Ascending aorta (tissue), 2 donors: Measurements from ENCODE around the gene SUMO4. TPM values are rescaled to one million over a fixed set of nuclear protein-coding genes. Genes with fewer than 3 reads are reported as not detected.

Source experiments
- DNase-seq, 2 donors: peaks; one replicate each; pipeline ENCODE4 v3.0.0-alpha.2; 2019; ENCODE audit warnings: low spot score in 2 of 2
- H3K27ac ChIP-seq, 2 donors: fragments of 200-600 bp; sonication (generic); one replicate each; pipeline ENCODE4 v1.5.1; 2016 to 2017; ENCODE audit warnings: mild to moderate bottlenecking in 1 of 2
- H3K27me3 ChIP-seq: fragments of 200-600 bp; sonication (generic); one replicate; pipeline ENCODE4 v1.5.1; 2017
- H3K36me3 ChIP-seq, 2 donors: fragments of 200-600 bp; sonication (generic); one replicate each; pipeline ENCODE4 v1.5.1; 2016
- H3K4me1 ChIP-seq, 2 donors: fragments of 200-600 bp; sonication (generic); one replicate each; pipeline ENCODE4 v1.5.1; 2016 to 2017; ENCODE audit warnings: mild to moderate bottlenecking in 1 of 2
- H3K4me3 ChIP-seq, 2 donors: fragments of 200-600 bp; sonication (generic); one replicate each; pipeline ENCODE4 v1.5.1; 2016 to 2017; ENCODE audit warnings: mild to moderate bottlenecking in 1 of 2
- H3K9me3 ChIP-seq, 2 donors: fragments of 200-600 bp; sonication (generic); one replicate each; pipeline ENCODE4 v1.5.1; 2016
- CTCF ChIP-seq, 3 experiments: fragments of 200-600 bp in 2 of 3; fragments of 450-650 bp in 1 of 3; sonication (generic) in 2 of 3; IDR thresholded peaks; one replicate each; pipeline ENCODE4 v1.5.1; 2016 to 2019; ENCODE audit warnings: antibody characterized with exemption in 3 of 3, mild to moderate bottlenecking in 1 of 3, moderate library complexity in 1 of 3
- intact Hi-C: fragments of 100-400 bp; cut with DNase I; formaldehyde crosslinking; loops from one replicate; pipeline ENCODE4 v1.15.1; 2023
- total RNA-seq: library from RNA; depleted of rRNA; stranded (reverse); fragments of >200 nt; gene quantifications from one replicate; pipeline ENCODE4 v1.1.0, GENCODE V29; 2016

Gene SUMO4
- total RNA-seq, 1 donor from 2014 or later = not detected

GRCh38 chr6:149360536-149360935 lies 39.5 kb upstream of the SUMO4 start:
- Histone ChIP-seq H3K4me1 (peaks cover 0 to 8% of the 10 kb centered on the region in 2 donors), H3K9me3 (no peaks in the 10 kb centered on the region), H3K27me3 (no peaks in the 10 kb centered on the region), H3K36me3 (no peaks in the 10 kb centered on the region), H3K27ac (no peak overlapping the region), H3K4me3 (no peak overlapping the region)
- no peak for TF ChIP-seq CTCF (IDR thresholded peaks at IDR 0.05)
- DNase-seq = no peak
- intact Hi-C loops = no loop called here

GRCh38 chr6:149362289-149362688 lies 37.8 kb upstream of the SUMO4 start:
- Histone ChIP-seq H3K4me1 (peaks cover 0 to 14% of the 10 kb centered on the region in 2 donors), H3K36me3 (no peaks in the 10 kb centered on the region), H3K9me3 (no peaks in the 10 kb centered on the region), H3K27ac (no peak overlapping the region), H3K27me3 (no peaks in the 10 kb centered on the region), H3K4me3 (no peak overlapping the region)
- no peak for DNase-seq
- no peak for TF ChIP-seq CTCF (IDR thresholded peaks at IDR 0.05)
- intact Hi-C loops = no loop called here

- H3K9me3 ChIP-seq = no peaks in the 10 kb centered on the region
- H3K27ac ChIP-seq = no peak overlapping the region
- no peaks in the 10 kb centered on the region for H3K36me3 ChIP-seq
- intact Hi-C loops = no loop called here
- H3K4me3 ChIP-seq = no peak overlapping the region
- peaks cover 0 to 14% of the 10 kb centered on the region in 2 donors for H3K4me1 ChIP-seq
- DNase-seq = no peak
- no peaks in the 10 kb centered on the region for H3K27me3 ChIP-seq
- TF ChIP-seq CTCF (IDR thresholded peaks at IDR 0.05) = no peak
These were observed 36.9 kb upstream of the SUMO4 start for GRCh38 chr6:149363154-149363553.

GRCh38 chr6:149364557-149364956 lies 35.5 kb upstream of the SUMO4 start:
- Histone ChIP-seq H3K36me3 (no peaks in the 10 kb centered on the region), H3K4me3 (no peak overlapping the region), H3K27me3 (no peaks in the 10 kb centered on the region), H3K9me3 (no peaks in the 10 kb centered on the region), H3K27ac (no peak overlapping the region), H3K4me1 (peaks cover 0 to 9% of the 10 kb centered on the region in 2 donors)
- no peak for TF ChIP-seq CTCF (IDR thresholded peaks at IDR 0.05)
- no peak for DNase-seq
- intact Hi-C loops = no loop called here

GRCh38 chr6:149365197-149365596 lies 34.9 kb upstream of the SUMO4 start:
- Histone ChIP-seq H3K9me3 (no peaks in the 10 kb centered on the region), H3K27me3 (no peaks in the 10 kb centered on the region), H3K4me3 (no peak overlapping the region), H3K27ac (no peak overlapping the region), H3K36me3 (no peaks in the 10 kb centered on the region), H3K4me1 (peaks cover 0 to 6% of the 10 kb centered on the region in 2 donors)
- intact Hi-C loops = no loop called here
- no peak for TF ChIP-seq CTCF (IDR thresholded peaks at IDR 0.05)
- no peak for DNase-seq

- no peak overlapping the region for H3K4me3 ChIP-seq
- H3K36me3 ChIP-seq = no peaks in the 10 kb centered on the region
- intact Hi-C loops = no loop called here
- H3K27me3 ChIP-seq = no peaks in the 10 kb centered on the region
- H3K27ac ChIP-seq = no peak overlapping the region
- peaks cover 0 to 6% of the 10 kb centered on the region in 2 donors for H3K4me1 ChIP-seq
- H3K9me3 ChIP-seq = no peaks in the 10 kb centered on the region
- no peak for DNase-seq
- no peak for TF ChIP-seq CTCF (IDR thresholded peaks at IDR 0.05)
These were observed 33.7 kb upstream of the SUMO4 start for GRCh38 chr6:149366267-149366921.
